ENCODE measurements around the gene LCE2B.

GRCh38 chr1:152663098-152663497 is 22.8 kb upstream of the LCE2B start, which contains the start of gene LCE2D:
- TF ChIP-seq CTCF (conservative IDR thresholded peaks at IDR 0.05 in 1 of 2, IDR thresholded peaks at IDR 0.05 in 1 of 2; ENCODE audit: low read depth in 1 of 2, low read length in 2 of 2) (no peak), EZH2 (IDR thresholded peaks at IDR 0.05; ENCODE audit: low read length, missing control alignments) (no peak)
